K562 (cell line): ENCODE results near the gene GFI1B. TPM values are rescaled to one million over a fixed set of nuclear protein-coding genes. Genes with fewer than 3 reads are reported as not detected.

Experiments
- ARID1B ChIP-seq: fragments of 450-650 bp; IDR thresholded peaks from 2 replicates; pipeline ENCODE4 v1.6.1; 2016; ENCODE audit warnings: antibody characterized with exemption, mild to moderate bottlenecking, inconsistent platforms
- CCNT2 ChIP-seq: IDR thresholded peaks from 2 replicates; pipeline ENCODE4 v1.6.1; 2011; ENCODE audit warnings: borderline replicate concordance, low read depth, mild to moderate bottlenecking, moderate library complexity, mixed read lengths, low read length; ENCODE audit not compliant: insufficient read length; ENCODE audit errors: extremely low read depth
- CTBP1 ChIP-seq: fragments of 450-650 bp; IDR thresholded peaks from 2 replicates; pipeline ENCODE4 v1.6.1; 2016; ENCODE audit warnings: borderline replicate concordance
- E2F8 ChIP-seq: fragments of 450-650 bp; IDR thresholded peaks from 2 replicates; pipeline ENCODE4 v1.7.1; 2018; ENCODE audit warnings: mild to moderate bottlenecking, low read depth; ENCODE audit not compliant: partially characterized antibody
- EHMT2 ChIP-seq: fragments of 450-650 bp; IDR thresholded peaks from 2 replicates; pipeline ENCODE4 v1.6.1; 2018; ENCODE audit warnings: antibody characterized with exemption
- HSF4 ChIP-seq: fragments of 250-450 bp; sonication (Bioruptor Pico); IDR thresholded peaks from 2 replicates; pipeline ENCODE4 v2.1.2; 2022; ENCODE audit warnings: mild to moderate bottlenecking, moderate library complexity, borderline replicate concordance
- KAT8 ChIP-seq: fragments of 450-650 bp; IDR thresholded peaks from 2 replicates; pipeline ENCODE4 v1.6.1; 2016; ENCODE audit warnings: low read depth, mild to moderate bottlenecking
- MAZ ChIP-seq, 2 experiments: fragments of 450-650 bp in 1 of 2; sonication (generic) in 1 of 2; formaldehyde crosslinking; IDR thresholded peaks in 1 of 2; conservative IDR thresholded peaks in 1 of 2; 2 replicates each; pipeline versions ENCODE4 v1.4.0 to v1.5.0; 2020; ENCODE audit warnings: mild to moderate bottlenecking in 1 of 2, missing genetic modification reagents in 1 of 2
- NCOA1 ChIP-seq: fragments of 450-650 bp; IDR thresholded peaks from 2 replicates; pipeline ENCODE4 v1.6.1; 2016; ENCODE audit warnings: low read depth
- SAFB ChIP-seq: fragments of 200-400 bp; formaldehyde crosslinking; IDR thresholded peaks from 2 replicates; pipeline ENCODE4 v1.6.1; 2017; ENCODE audit warnings: low read depth, low read length, borderline replicate concordance
- TAF1 ChIP-seq: IDR thresholded peaks from 2 replicates; pipeline ENCODE4 v1.6.1; 2011; ENCODE audit warnings: mild to moderate bottlenecking, low read length, moderate library complexity; ENCODE audit not compliant: insufficient read depth, control insufficient read depth, severe bottlenecking; ENCODE audit errors: extremely low read depth
- YBX1 ChIP-seq: fragments of 450-650 bp; IDR thresholded peaks from 2 replicates; pipeline ENCODE4 v1.7.1; 2016; ENCODE audit warnings: mild to moderate bottlenecking
- ZBTB11 ChIP-seq, 3 experiments: fragments of 200-800 bp in 1 of 3; fragments of 250-450 bp in 1 of 3; fragments of 450-650 bp in 1 of 3; sonication (Bioruptor Pico) in 1 of 3; sonication (Bioruptor generic) in 1 of 3; formaldehyde crosslinking in 1 of 3; IDR thresholded peaks; 2 replicates each; pipeline versions ENCODE4 v1.6.1 to v1.8.0; 2016 to 2022; ENCODE audit warnings: mild to moderate bottlenecking in 2 of 3, missing genetic modification characterization in 2 of 3, missing compliant biosample characterization in 1 of 3, moderate library complexity in 1 of 3
- ZBTB2 ChIP-seq: fragments of 450-650 bp; IDR thresholded peaks from 2 replicates; pipeline ENCODE4 v1.6.1; 2016; ENCODE audit warnings: antibody characterized with exemption
- ZBTB7A ChIP-seq: IDR thresholded peaks from 2 replicates; pipeline ENCODE4 v1.6.1; 2011; ENCODE audit warnings: low read depth, mild to moderate bottlenecking, low read length, moderate library complexity, borderline replicate concordance; ENCODE audit not compliant: control insufficient read depth
- ZNF263 ChIP-seq: sonication (generic); formaldehyde crosslinking; IDR thresholded peaks from 2 replicates; pipeline ENCODE4 v1.8.0; 2022; ENCODE audit warnings: mild to moderate bottlenecking, missing genetic modification reagents, borderline replicate concordance
- ZNF395 ChIP-seq: fragments of 200-800 bp; sonication (Bioruptor generic); IDR thresholded peaks from 2 replicates; pipeline ENCODE4 v1.6.1; 2017; ENCODE audit warnings: missing genetic modification characterization, missing compliant biosample characterization
- ZNF699 ChIP-seq: fragments of 250-450 bp; sonication (Bioruptor Pico); IDR thresholded peaks from 2 replicates; pipeline ENCODE4 v1.8.0; 2021; ENCODE audit warnings: mild to moderate bottlenecking, moderate library complexity; ENCODE audit not compliant: insufficient replicate concordance
- polyA plus RNA-seq, 8 experiments: library from polyadenylated mRNA; depleted of rRNA in 4 of 8; stranded (reverse) in 5 of 8; unstranded in 3 of 8; fragments of >200 nt; fragmentation: Nextera tagmentation in 2 of 8; fragmentation: Illumina TruSeq in 1 of 8; extraction: Ambion mirVana in 2 of 8; extraction: Trizol in 1 of 8; gene quantifications; 2 replicates each; pipeline versions ENCODE4 v1.2.1 to v1.2.3, GENCODE V29; 2011 to 2014; ENCODE audit warnings: inconsistent platforms in 1 of 8, missing spikeins in 1 of 8
- total RNA-seq, 7 experiments: library from RNA; depleted of rRNA in 6 of 7; stranded (reverse); fragments of >200 nt in 6 of 7; fragmentation: Illumina TruSeq in 2 of 7; extraction: Trizol in 2 of 7; gene quantifications; 2 replicates each; pipeline versions ENCODE4 v1.2.1 to v1.2.3, GENCODE V29; 2011 to 2021; ENCODE audit warnings: low replicate concordance in 1 of 7

GFI1B gene
- total and polyA plus RNA-seq, 9 of the 15 experiments (the other 6 are each of a cell fraction or from before 2014, with no cell fraction given): 8.0 to 75.7 (median 34.5) TPM

GRCh38 chr9:133003071-133003461 lies 24.6 kb downstream of the GFI1B start (continued):
- peak in 1 of 2 experiments; percentile 25; a peak in 1 of 4 replicates for TF ChIP-seq MAZ (CRISPR knock-in tag; conservative IDR thresholded peaks at IDR 0.05 in 1 of 2, IDR thresholded peaks at IDR 0.05 in 1 of 2)
- no peak for TF ChIP-seq E2F8
- no peak for TF ChIP-seq HSF4 (CRISPR knock-in tag)
- no peak for TF ChIP-seq EHMT2
- TF ChIP-seq SAFB: no peak
- TF ChIP-seq TAF1: no peak
- 0 out of 2 replicates have a peak, but pooled peaks have one; percentile 23 for TF ChIP-seq ZBTB2
- TF ChIP-seq ARID1B: peak; percentile 75
- TF ChIP-seq KAT8: no peak
- TF ChIP-seq CCNT2: peak; percentile 18
- no peak for TF ChIP-seq NCOA1
- TF ChIP-seq YBX1: no peak
- TF ChIP-seq ZNF395 (CRISPR knock-in tag): no peak
- TF ChIP-seq ZBTB11 (CRISPR knock-in tag; IDR thresholded peaks at IDR 0.05): no peak
- peak; percentile 92; the same call in 1 of the 2 replicates for TF ChIP-seq ZBTB7A
- no peak for TF ChIP-seq ZNF699 (CRISPR knock-in tag)
- TF ChIP-seq ZNF263 (CRISPR knock-in tag): no peak
- no peak for TF ChIP-seq CTBP1
